Right lobe of liver (tissue), 6 donors: Measurements from ENCODE around the gene THAP7. TPM values are rescaled to one million over a fixed set of nuclear protein-coding genes. Genes with fewer than 3 reads are reported as not detected.

ENCODE experiments used
- ATAC-seq, 4 donors: fragments of 200-7000 bp; cut with Tn5 transposase; one replicate each; pipeline ENCODE4 v1.9.1; 2020; ENCODE audit warnings: mild to moderate bottlenecking in 4 of 4, moderate library complexity in 4 of 4
- DNase-seq, 3 donors: peaks; one replicate each; pipeline ENCODE4 v3.0.0-alpha.2; 2020
- H3K27ac ChIP-seq, 3 donors: fragments of 200-600 bp; one replicate each; pipeline ENCODE4 v1.8.0; 2022
- H3K27me3 ChIP-seq, 2 donors: fragments of 200-600 bp; one replicate each; pipeline ENCODE4 v1.8.0; 2022
- H3K36me3 ChIP-seq, 4 donors: fragments of 200-600 bp; sonication (generic) in 1 of 4; one replicate each; pipeline versions ENCODE4 v1.5.1 to v1.8.0; 2017 to 2022; ENCODE audit warnings: control low read depth in 1 of 4
- H3K4me1 ChIP-seq, 4 donors: fragments of 200-600 bp; sonication (generic) in 1 of 4; one replicate each; pipeline versions ENCODE4 v1.5.1 to v1.8.0; 2017 to 2022; ENCODE audit warnings: control low read depth in 1 of 4
- H3K4me3 ChIP-seq, 3 donors: fragments of 200-600 bp; one replicate each; pipeline ENCODE4 v1.8.0; 2022
- H3K9me3 ChIP-seq, 4 donors: fragments of 200-600 bp; sonication (generic) in 1 of 4; one replicate each; pipeline versions ENCODE4 v1.5.1 to v1.8.0; 2017 to 2022; ENCODE audit warnings: control low read depth in 1 of 4
- CTCF ChIP-seq, 4 donors: fragments of 200-600 bp in 3 of 4; fragments of 450-650 bp in 1 of 4; IDR thresholded peaks; one replicate each; pipeline versions ENCODE4 v1.5.1 to v1.8.0; 2016 to 2022; ENCODE audit warnings: antibody characterized with exemption in 4 of 4, mild to moderate bottlenecking in 2 of 4
- POLR2A ChIP-seq: fragments of 450-650 bp; IDR thresholded peaks from one replicate; pipeline ENCODE4 v1.6.1; 2017; ENCODE audit warnings: antibody characterized with exemption, mild to moderate bottlenecking
- WGBS: methylation state at CpG from one replicate; pipeline ENCODE4 v1.1.6; 2018; ENCODE audit warnings: low coverage, low lambda C conversion rate; ENCODE audit not compliant: insufficient coverage; ENCODE audit errors: missing lambda C conversion rate; 5-methylcytosine and 5-hydroxymethylcytosine counted together
- intact Hi-C, 2 donors: fragments of 100-400 bp; cut with DNase I; formaldehyde crosslinking; loops; one replicate each; pipeline versions ENCODE4 v1.11.2 to v1.14.1; 2022
- total RNA-seq, 6 experiments: library from RNA; depleted of rRNA in 2 of 6; stranded (reverse); fragments of >200 nt in 2 of 6; fragmentation: NEBNext Ultra II Directional in 3 of 6; extraction: Animal tissue kit (Norgen Biotek cat#: 25700) in 3 of 6; gene quantifications; one replicate each; pipeline versions ENCODE4 v1.1.0 to v1.2.4, GENCODE V29; 2016 to 2023
- donor health status: DM: no; HTN: yes; CAD: no.
- donor health status: DM: no; HTN: no; CAD: no.
- donor health status: DM: no; HTN: no; CAD: no.
- donor health status: DM: no; HTN: yes; CAD: no.
- donor health status: DM: no; HTN: yes; CAD: no.

Gene THAP7
- total RNA-seq, 6 experiments from 2014 or later: 9.3 to 32.5 (median 15.6) TPM

DNA sequence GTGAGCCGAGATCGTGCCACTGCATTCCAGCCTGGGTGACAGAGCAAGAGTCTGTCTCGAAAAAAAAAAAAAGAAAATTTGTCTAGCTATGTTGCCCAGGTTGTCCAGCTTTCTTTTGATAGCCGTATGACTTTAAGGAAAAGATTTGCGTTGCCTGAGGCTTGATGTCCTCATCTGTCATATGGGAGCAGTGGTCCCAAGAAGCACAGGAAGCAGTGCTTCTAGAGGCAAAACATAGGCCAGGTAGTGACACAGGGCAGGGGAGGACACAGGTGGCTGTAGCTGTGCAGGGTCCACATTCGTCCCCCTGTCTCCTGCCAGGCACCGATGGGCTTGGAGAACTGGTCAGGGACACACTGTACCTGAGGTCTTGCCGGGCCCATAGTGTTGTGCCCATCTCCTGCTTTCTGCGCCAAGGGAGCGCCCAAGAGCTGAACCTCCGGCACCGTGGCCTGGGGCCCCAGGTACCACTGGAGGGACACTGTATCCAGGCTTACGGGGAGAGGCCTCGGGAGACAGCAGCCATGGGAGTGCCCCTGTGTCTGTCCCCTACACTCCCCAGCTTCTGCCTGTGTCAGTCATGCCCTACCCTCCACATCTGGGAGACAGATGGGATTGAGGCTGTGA, 45.2 kb upstream of the THAP7 start:
- Histone ChIP-seq H3K27ac (no peak overlapping the region), H3K4me1 (peaks cover 0 to 4% (median 0%) of the 10 kb centered on the region in 4 donors), H3K27me3 (no peaks in the 10 kb centered on the region), H3K36me3 (no peaks in the 10 kb centered on the region), H3K9me3 (no peaks in the 10 kb centered on the region), H3K4me3 (no peak overlapping the region)
- TF ChIP-seq POLR2A (no peak), CTCF (IDR thresholded peaks at IDR 0.05) (no peak)
- 77% methylated on average over 5 of the region's 14 CpGs for WGBS
- ATAC-seq (no peak), DNase-seq (peak in 1 of 3 donors; percentile 40)
- intact Hi-C loops: no loop called here

- no peaks in the 10 kb centered on the region for H3K36me3 ChIP-seq
- TF ChIP-seq CTCF (IDR thresholded peaks at IDR 0.05) (no peak), POLR2A (no peak)
- 16% methylated on average over 14 of the region's 47 CpGs for WGBS
- H3K9me3 ChIP-seq: no peaks in the 10 kb centered on the region
- no peak within 1 kb of the TSS for H3K27ac ChIP-seq
- H3K4me1 ChIP-seq: peaks cover 0 to 4% (median 0%) of the 10 kb centered on the region in 4 donors
- DNase-seq (peak; percentile 75 to 84 (median 84)), ATAC-seq (peak; percentile 82 to 95 (median 90))
- no peaks in the 10 kb centered on the region for H3K27me3 ChIP-seq
- intact Hi-C loops: no loop called here
- peak within 1 kb of the TSS in 2 of 3 donors; percentile 7 to 15 for H3K4me3 ChIP-seq
Observed at GRCh38 chr22:21045585-21046294, 43.8 kb upstream of the THAP7 start, which contains the start of gene LRRC74B. LRRC74B (plus strand) TSS chr22:21045946; CDS start chr22:21045987, 41 bp downstream.

- no peak for TF ChIP-seq CTCF (IDR thresholded peaks at IDR 0.05)
- TF ChIP-seq POLR2A: no peak
- H3K27me3 ChIP-seq: no peaks in the 10 kb centered on the region
- H3K4me1 ChIP-seq: peaks cover 0 to 4% (median 0%) of the 10 kb centered on the region in 4 donors
- H3K36me3 ChIP-seq: no peaks in the 10 kb centered on the region
- H3K4me3 ChIP-seq: peak overlapping the region in 1 of 3 donors; percentile 15
- DNase-seq: no peak
- ATAC-seq: peak; percentile 8 to 32 (median 18)
- no peak overlapping the region for H3K27ac ChIP-seq
- intact Hi-C loops: no loop called here
- H3K9me3 ChIP-seq: no peaks in the 10 kb centered on the region
- 11% methylated on average over 13 of the region's 15 CpGs for WGBS
Observed at GRCh38 chr22:21044931-21045584, 43.1 kb upstream of the THAP7 start.

DNA sequence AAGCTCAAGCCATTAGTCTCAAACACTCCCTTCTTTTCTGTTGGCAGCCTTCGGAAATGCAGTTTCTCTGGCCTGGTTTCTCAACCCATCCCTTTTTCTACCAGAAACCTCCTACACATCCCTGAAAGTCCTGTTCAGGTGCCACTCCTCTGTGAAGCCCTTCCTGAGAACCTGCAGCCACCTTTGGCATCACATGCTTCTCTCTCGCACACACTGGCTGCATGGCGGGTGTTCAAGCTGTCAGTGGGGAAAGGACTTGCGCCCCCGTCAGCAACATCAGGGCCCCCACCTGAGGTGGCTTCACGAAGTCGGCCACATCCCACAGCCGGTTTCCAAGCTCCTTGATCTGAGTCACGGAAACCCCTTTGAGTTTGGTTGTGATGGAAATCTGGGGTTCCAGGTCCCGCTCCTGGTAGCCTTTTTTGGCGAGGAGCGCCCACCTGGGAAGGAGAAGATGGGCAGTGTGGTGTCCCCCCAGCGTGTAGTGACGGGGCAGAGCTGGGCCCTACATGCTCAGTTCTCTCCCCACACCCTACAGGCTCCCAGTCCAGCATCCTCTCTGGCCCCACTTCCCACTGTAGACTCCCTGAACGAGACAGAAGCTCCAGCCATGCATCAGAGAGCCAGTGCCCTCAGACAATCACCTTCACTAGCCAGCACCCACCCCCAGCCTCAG, 42.1 kb upstream of the THAP7 start:
- H3K4me3 ChIP-seq: no peak overlapping the region
- peaks cover 0 to 4% (median 0%) of the 10 kb centered on the region in 4 donors for H3K4me1 ChIP-seq
- no peaks in the 10 kb centered on the region for H3K36me3 ChIP-seq
- ATAC-seq (no peak), DNase-seq (no peak)
- intact Hi-C loops: no loop called here
- no peaks in the 10 kb centered on the region for H3K9me3 ChIP-seq
- 80% methylated on average over 6 of the region's 15 CpGs for WGBS
- H3K27me3 ChIP-seq: no peaks in the 10 kb centered on the region
- TF ChIP-seq POLR2A: no peak
- TF ChIP-seq CTCF (IDR thresholded peaks at IDR 0.05): no peak
- H3K27ac ChIP-seq: no peak overlapping the region
